ACHN (cell line): Measurements from ENCODE around the gene AKAP6.

Experiments used
- DNase-seq: peaks from one replicate; pipeline ENCODE4 v3.0.0-alpha.2; 2015
- in situ Hi-C: cut with HindIII; loops from 2 replicates; pipeline ENCODE4 v1.10.0; 2017; ENCODE audit warnings: low sequenced_read_pairs, low pct_ligation_motif_present, low pct_unique_long_range_greater_than_20kb

The AKAP6 gene

GRCh38 chr14:32650030-32650429 lies 320.9 kb downstream of the AKAP6 start:
- in situ Hi-C loops, result no loop called here
- no peak for DNase-seq

GRCh38 chr14:32650665-32651064 lies 321.6 kb downstream of the AKAP6 start:
- DNase-seq, result no peak
- in situ Hi-C loops, result no loop called here

- DNase-seq, result no peak
- in situ Hi-C loops, result no loop called here
These were observed 325.0 kb downstream of the AKAP6 start for GRCh38 chr14:32654106-32654505.

GRCh38 chr14:32656601-32657000 lies 327.5 kb downstream of the AKAP6 start:
- in situ Hi-C loops, result no loop called here
- DNase-seq, result no peak

- peak; percentile 9 for DNase-seq
- in situ Hi-C loops, result no loop called here
These were observed 328.0 kb downstream of the AKAP6 start for GRCh38 chr14:32657081-32657480.

GRCh38 chr14:32661216-32661615 lies 332.1 kb downstream of the AKAP6 start:
- in situ Hi-C loops, result no loop called here
- DNase-seq, result no peak

- DNase-seq, result no peak
- in situ Hi-C loops, result no loop called here
These were observed 333.1 kb downstream of the AKAP6 start for GRCh38 chr14:32662211-32662610.

- in situ Hi-C loops, result no loop called here
- DNase-seq, result no peak
These were observed 337.2 kb downstream of the AKAP6 start for GRCh38 chr14:32666308-32666707.

- no peak for DNase-seq
- in situ Hi-C loops, result no loop called here
These were observed 338.2 kb downstream of the AKAP6 start for GRCh38 chr14:32667287-32667686.

GRCh38 chr14:32667791-32668190 lies 338.7 kb downstream of the AKAP6 start:
- in situ Hi-C loops, result no loop called here
- no peak for DNase-seq

- DNase-seq, result no peak
These were observed 340.3 kb downstream of the AKAP6 start for GRCh38 chr14:32669391-32669790.

GRCh38 chr14:32675433-32675832 lies 346.3 kb downstream of the AKAP6 start:
- in situ Hi-C loops, result no loop called here

More at GRCh38 chr14:32669391-32669790, 340.3 kb downstream of the AKAP6 start:
- in situ Hi-C loops, result no loop called here

GRCh38 chr14:32677129-32677780 lies 348.2 kb downstream of the AKAP6 start:
- in situ Hi-C loops, result no loop called here
- no peak for DNase-seq

More at GRCh38 chr14:32675433-32675832, 346.3 kb downstream of the AKAP6 start:
- no peak for DNase-seq

GRCh38 chr14:32678088-32678487 lies 349.0 kb downstream of the AKAP6 start:
- no peak for DNase-seq
- in situ Hi-C loops, result no loop called here

- in situ Hi-C loops, result no loop called here
- no peak for DNase-seq
These were observed 351.0 kb downstream of the AKAP6 start for GRCh38 chr14:32679927-32680612.

GRCh38 chr14:32681598-32681997 lies 352.5 kb downstream of the AKAP6 start:
- no peak for DNase-seq
- in situ Hi-C loops, result no loop called here

GRCh38 chr14:32682214-32682613 lies 353.1 kb downstream of the AKAP6 start:
- DNase-seq, result no peak
- in situ Hi-C loops, result no loop called here

- in situ Hi-C loops, result no loop called here
- DNase-seq, result no peak
These were observed 354.6 kb downstream of the AKAP6 start for GRCh38 chr14:32683679-32684078.

- no peak for DNase-seq
- in situ Hi-C loops, result no loop called here
These were observed 359.8 kb downstream of the AKAP6 start for GRCh38 chr14:32688941-32689340.

GRCh38 chr14:32692441-32692840 lies 363.3 kb downstream of the AKAP6 start:
- in situ Hi-C loops, result no loop called here
- DNase-seq, result no peak
